IMR-90 (cell line): ENCODE measurements around the gene ZFPM1. TPM values are rescaled to one million over a fixed set of nuclear protein-coding genes. Genes with fewer than 3 reads are reported as not detected.

Source experiments
- ATAC-seq: fragments of 200-7000 bp; cut with Tn5 transposase; 2 replicates; pipeline ENCODE4 v1.9.1; 2020; ENCODE audit warnings: low read depth, mild to moderate bottlenecking, moderate library complexity
- BruUV-seq: library from RNA; stranded (reverse); fragments of 400-500 nt; replicated peaks from 2 replicates; lab custom pipeline; 2021; lab: Mats Ljungman, UMichigan
- CTCF ChIA-PET: fragments of 300-600 bp; formaldehyde crosslinking; extraction: SDS; loops from one replicate; lab custom pipeline; 2021; ENCODE audit warnings: antibody characterized with exemption; lab: Yijun Ruan, JAX
- POLR2A ChIA-PET: fragments of 300-600 bp; sonication (Branson Sonifier 250); formaldehyde crosslinking; loops from one replicate; lab custom pipeline; 2022; ENCODE audit warnings: antibody characterized with exemption; ENCODE audit not compliant: unreplicated experiment; lab: Charles Lee
- DNase-seq: peaks from one replicate; pipeline ENCODE4 v3.0.0; 2013
- H2AFZ ChIP-seq: replicated peaks from 2 replicates; pipeline ENCODE3; 2013; ENCODE audit warnings: low read length, mild to moderate bottlenecking; ENCODE audit not compliant: poor library complexity
- H2AK5ac ChIP-seq: 2 replicates; pipeline ENCODE4 v1.6.1; 2013; ENCODE audit warnings: low read depth, low read length, inconsistent platforms
- H2AK9ac ChIP-seq: replicated peaks from 2 replicates; pipeline ENCODE3; 2013; ENCODE audit warnings: mild to moderate bottlenecking, low read depth, low read length, moderate library complexity; ENCODE audit not compliant: poor library complexity
- H2BK120ac ChIP-seq: 2 replicates; pipeline ENCODE4 v1.6.1; 2013; ENCODE audit warnings: low read depth, low read length, inconsistent platforms
- H2BK15ac ChIP-seq: 3 replicates; pipeline ENCODE4 v1.6.1; 2013; ENCODE audit warnings: low read depth, low read length, inconsistent platforms
- H2BK20ac ChIP-seq: 2 replicates; pipeline ENCODE4 v1.6.1; 2013; ENCODE audit warnings: low read depth, mild to moderate bottlenecking, inconsistent platforms, low read length, moderate library complexity
- H2BK5ac ChIP-seq: 2 replicates; pipeline ENCODE4 v1.6.1; 2013; ENCODE audit warnings: mild to moderate bottlenecking, low read depth, low read length, inconsistent platforms; ENCODE audit not compliant: poor library complexity, severe bottlenecking
- H3K14ac ChIP-seq: replicated peaks from 2 replicates; pipeline ENCODE4 v1.6.1; 2013; ENCODE audit warnings: low read depth, low read length, inconsistent platforms
- H3K18ac ChIP-seq: 2 replicates; pipeline ENCODE4 v1.6.1; 2013; ENCODE audit warnings: low read depth, low read length, control low read depth
- H3K23ac ChIP-seq: 2 replicates; pipeline ENCODE4 v1.6.1; 2013; ENCODE audit warnings: low read depth, low read length, inconsistent platforms
- H3K27ac ChIP-seq: 2 replicates; pipeline ENCODE4 v1.5.1; 2013; ENCODE audit warnings: mild to moderate bottlenecking, control low read depth, low read length; ENCODE audit not compliant: insufficient read depth
- H3K27me3 ChIP-seq: 2 replicates; pipeline ENCODE4 v1.6.1; 2013; ENCODE audit warnings: low read length; ENCODE audit not compliant: control insufficient read depth, insufficient read depth
- H3K36me3 ChIP-seq: 2 replicates; pipeline ENCODE4 v1.6.1; 2013; ENCODE audit warnings: low read length, mixed read lengths; ENCODE audit not compliant: control insufficient read depth, insufficient read depth
- H3K4ac ChIP-seq: 2 replicates; pipeline ENCODE4 v1.6.1; 2013; ENCODE audit warnings: low read depth, low read length, inconsistent platforms
- H3K4me1 ChIP-seq: 2 replicates; pipeline ENCODE4 v1.6.1; 2013; ENCODE audit warnings: low read length, mixed read lengths; ENCODE audit not compliant: control insufficient read depth, insufficient read depth
- H3K4me2 ChIP-seq: 2 replicates; pipeline ENCODE4 v1.6.1; 2013; ENCODE audit warnings: low read depth, mild to moderate bottlenecking, control low read depth, low read length, moderate library complexity
- H3K4me3 ChIP-seq: 2 replicates; pipeline ENCODE4 v1.5.1; 2013; ENCODE audit warnings: low read depth, mild to moderate bottlenecking, control low read depth, low read length, moderate library complexity; ENCODE audit not compliant: insufficient read depth
- H3K56ac ChIP-seq: 2 replicates; pipeline ENCODE4 v1.6.1; 2013; ENCODE audit warnings: low read length, inconsistent platforms; ENCODE audit not compliant: insufficient read depth; ENCODE audit errors: extremely low read depth
- H3K79me1 ChIP-seq, 2 experiments: 2 replicates each; pipeline ENCODE4 v1.6.1; 2013; ENCODE audit warnings: low read length in 2 of 2, inconsistent platforms in 1 of 2, low read depth in 1 of 2
- H3K9ac ChIP-seq: 2 replicates; pipeline ENCODE4 v1.6.1; 2013; ENCODE audit warnings: low read depth, low read length, control low read depth
- H3K9me1 ChIP-seq: 2 replicates; pipeline ENCODE4 v1.6.1; 2013; ENCODE audit warnings: low read length, inconsistent platforms; ENCODE audit not compliant: insufficient read depth
- H3K9me3 ChIP-seq: 2 replicates; pipeline ENCODE4 v1.6.1; 2013; ENCODE audit warnings: low read length; ENCODE audit not compliant: control insufficient read depth, insufficient read depth
- H4K20me1 ChIP-seq: 2 replicates; pipeline ENCODE4 v1.6.1; 2013; ENCODE audit warnings: low read length, inconsistent platforms; ENCODE audit not compliant: insufficient read depth
- H4K5ac ChIP-seq: 2 replicates; pipeline ENCODE4 v1.6.1; 2013; ENCODE audit warnings: mild to moderate bottlenecking, low read depth, low read length, control low read depth
- H4K8ac ChIP-seq, 2 experiments: 2 replicates each; pipeline ENCODE4 v1.6.1; 2013; ENCODE audit warnings: low read depth in 2 of 2, low read length in 2 of 2, control low read depth in 1 of 2, inconsistent platforms in 1 of 2
- H4K91ac ChIP-seq: 2 replicates; pipeline ENCODE4 v1.6.1; 2013; ENCODE audit warnings: low read depth, low read length, inconsistent platforms; ENCODE audit not compliant: insufficient read depth
- MAFK ChIP-seq: IDR thresholded peaks from 2 replicates; pipeline ENCODE4 v1.6.1; 2012; ENCODE audit warnings: low read depth, low read length, improper control_type of control experiment
- WGBS, 2 experiments: methylation state at CpG; one replicate each; pipeline versions ENCODE4 v1.1.5 to v1.1.7; 2013; ENCODE audit warnings: missing lambda C conversion rate in 2 of 2; ENCODE audit not compliant: insufficient read length in 1 of 2; ENCODE audit errors: extremely low coverage in 2 of 2; 5-methylcytosine and 5-hydroxymethylcytosine counted together
- dilution Hi-C: fragments of 300-500 bp; cut with HindIII; formaldehyde crosslinking; loops from one replicate; pipeline ENCODE4 v1.14.3; 2018; ENCODE audit warnings: low sequenced_read_pairs; ENCODE audit not compliant: unreplicated experiment
- in situ Hi-C: fragments of 300-500 bp; cut with MboI; formaldehyde crosslinking; loops from 3 replicates; pipeline ENCODE4 v1.14.3; 2019; ENCODE audit warnings: low sequenced_read_pairs, inconsistent platforms, mixed read lengths
- intact Hi-C: fragments of 100-400 bp; cut with micrococcal nuclease; formaldehyde crosslinking; loops from 2 replicates; pipeline ENCODE4 v1.10.0; 2022
- polyA plus RNA-seq, 3 experiments: library from polyadenylated mRNA; depleted of rRNA; stranded (reverse); fragments of >200 nt; gene quantifications; 2 replicates each; pipeline ENCODE4 v1.2.3, GENCODE V29; 2012; ENCODE audit warnings: low replicate concordance in 1 of 3
- total RNA-seq: library from RNA; depleted of rRNA; stranded (reverse); fragments of >200 nt; gene quantifications from 2 replicates; pipeline ENCODE4 v1.2.3, GENCODE V29; 2012

Gene ZFPM1
- total and polyA plus RNA-seq, 2 of the 4 experiments (the other 2 are of a cell fraction) = 0.36 to 1.1 TPM

GRCh38 chr16:88533381-88533917 lies 80.4 kb downstream of the ZFPM1 start:
- Histone ChIP-seq H3K4me2 (peak overlapping the region; percentile 91), H2AK5ac (peak overlapping the region; percentile 57; the same call in 1 of the 2 replicates), H4K91ac (no peak overlapping the region; the same call in 1 of the 2 replicates), H3K23ac (no peak overlapping the region), H2AK9ac (peak overlapping the region; percentile 97), H3K9me1 (no peaks in the 10 kb centered on the region), H2AFZ (peak overlapping the region; percentile 98), H3K56ac (no peak overlapping the region), H3K27ac (peak overlapping the region; percentile 83), H3K9me3 (no peaks in the 10 kb centered on the region), H4K5ac (peak overlapping the region; percentile 44; the same call in 1 of the 2 replicates), H2BK5ac (peak overlapping the region; percentile 66), H3K4me3 (peak overlapping the region; percentile 64), H3K18ac (no peak overlapping the region), H3K9ac (peak overlapping the region; percentile 77; the same call in 1 of the 2 replicates), H2BK20ac (no peak overlapping the region), H2BK15ac (no peak overlapping the region), H3K36me3 (peaks cover 6% of the 10 kb centered on the region; the same call in 1 of the 2 replicates), H3K14ac (no peak overlapping the region; the same call in 1 of the 2 replicates), H2BK120ac (no peak overlapping the region), H4K20me1 (no peaks in the 10 kb centered on the region; the same call in 1 of the 2 replicates), H3K4ac (peak overlapping the region; percentile 69), H3K79me1 (peaks cover 5 to 16% of the 10 kb centered on the region in 2 experiments; a peak in 2 of 4 replicates), H4K8ac (peak overlapping the region; percentile 92 to 98; a peak in 3 of 4 replicates), H3K4me1 (peaks cover 12% of the 10 kb centered on the region), H3K27me3 (peaks cover 2% of the 10 kb centered on the region)
- CTCF ChIA-PET = interaction anchor here (0.5 kb wide), 1 partner anchor 239 kb away, joined by 4 read pairs; no protein-coding TSS in a partner anchor
- POLR2A ChIA-PET = no interaction called here
- peak; percentile 47 for DNase-seq
- no TSS peak for BruUV-seq
- in situ Hi-C loops = no loop called here
- peak; percentile 21 for ATAC-seq
- 12% methylated on average over 44 of the region's 79 CpGs; no CpG with 5 or more reads in 1 of the 2 experiments for WGBS, 2 experiments
- TF ChIP-seq MAFK = no peak
- dilution Hi-C loops = no loop called here
- intact Hi-C loops = no loop called here
